Gastroesophageal sphincter (tissue), 4 donors: ENCODE data around the gene LAMA2. TPM values are rescaled to one million over a fixed set of nuclear protein-coding genes. Genes with fewer than 3 reads are reported as not detected.

Source experiments
- ATAC-seq: fragments of 150-250 bp; one replicate; pipeline ENCODE4 v1.9.1; 2016; ENCODE audit warnings: mild to moderate bottlenecking, moderate library complexity
- H3K27ac ChIP-seq, 4 donors: fragments of 200-600 bp; sonication (generic) in 3 of 4; 1 replicate in 3 of 4; 2 replicates in 1 of 4; pipeline ENCODE4 v1.5.1; 2016 to 2019
- H3K27me3 ChIP-seq: fragments of 200-600 bp; sonication (generic); one replicate; pipeline ENCODE4 v1.5.1; 2019
- H3K36me3 ChIP-seq, 2 donors: fragments of 200-600 bp; sonication (generic); one replicate each; pipeline ENCODE4 v1.5.1; 2019; ENCODE audit warnings: control low read depth in 1 of 2
- H3K4me1 ChIP-seq, 3 donors: fragments of 200-600 bp; sonication (generic); 1 replicate in 2 of 3; 2 replicates in 1 of 3; pipeline ENCODE4 v1.5.1; 2016 to 2019; ENCODE audit warnings: control low read depth in 2 of 3
- H3K4me3 ChIP-seq, 2 donors: fragments of 200-600 bp; sonication (generic); one replicate each; pipeline ENCODE4 v1.5.1; 2019; ENCODE audit warnings: mild to moderate bottlenecking in 1 of 2, moderate library complexity in 1 of 2
- H3K9me3 ChIP-seq, 3 donors: fragments of 200-600 bp; sonication (generic); one replicate each; pipeline ENCODE4 v1.5.1; 2017 to 2019; ENCODE audit warnings: control low read depth in 2 of 3
- EP300 ChIP-seq: sonication (generic); formaldehyde crosslinking; IDR thresholded peaks from one replicate; pipeline ENCODE4 v1.6.1; 2017; ENCODE audit warnings: antibody characterized with exemption, mild to moderate bottlenecking
- POLR2A ChIP-seq, 2 donors: fragments of 450-650 bp; IDR thresholded peaks; one replicate each; pipeline ENCODE4 v1.6.1; 2017; ENCODE audit warnings: antibody characterized with exemption in 2 of 2, mild to moderate bottlenecking in 2 of 2, moderate library complexity in 1 of 2
- POLR2AphosphoS5 ChIP-seq: sonication (generic); formaldehyde crosslinking; IDR thresholded peaks from one replicate; pipeline ENCODE4 v1.6.1; 2017; ENCODE audit warnings: antibody characterized with exemption
- WGBS, 2 donors: methylation state at CpG; one replicate each; pipeline ENCODE4 v1.1.5; 2018; ENCODE audit warnings: low coverage in 1 of 2; 5-methylcytosine and 5-hydroxymethylcytosine counted together
- total RNA-seq, 4 donors: library from RNA; depleted of rRNA; stranded (reverse); fragments of >200 nt; gene quantifications; one replicate each; pipeline ENCODE4 v1.1.0, GENCODE V29; 2016
- TF ChIP-seq, protein P1 (sequence below), 4 experiments: fragments of 200-600 bp in 2 of 4; fragments of 450-650 bp in 2 of 4; sonication (generic) in 1 of 4; IDR thresholded peaks; one replicate each; pipeline ENCODE4 v1.5.1; 2017 to 2019; ENCODE audit warnings: antibody characterized with exemption in 4 of 4, mild to moderate bottlenecking in 2 of 4, moderate library complexity in 2 of 4

Gene LAMA2
- total RNA-seq, 4 donors from 2014 or later: 103 to 199 (median 153) TPM

DNA sequence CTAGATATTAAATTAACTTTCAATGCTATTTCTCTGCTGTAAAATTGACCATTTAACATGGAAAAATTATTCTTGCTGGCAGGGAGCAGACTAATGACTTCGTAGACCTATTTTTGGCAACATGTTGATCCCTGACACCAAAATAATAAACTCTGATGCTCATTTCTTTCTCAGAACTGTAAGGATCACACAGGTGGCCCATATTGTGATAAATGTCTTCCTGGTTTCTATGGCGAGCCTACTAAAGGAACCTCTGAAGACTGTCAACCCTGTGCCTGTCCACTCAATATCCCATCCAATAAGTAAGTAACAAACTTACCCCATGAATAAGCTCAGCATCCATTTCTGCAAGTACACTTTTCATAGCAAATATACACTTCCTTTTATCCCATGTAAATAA is 387.5 kb downstream of the LAMA2 start:
- no peak for ATAC-seq
- TF ChIP-seq EP300 (no peak), POLR2A (IDR thresholded peaks at IDR 0.05) (no peak), POLR2AphosphoS5 (no peak)
- TF ChIP-seq, protein P1, sequence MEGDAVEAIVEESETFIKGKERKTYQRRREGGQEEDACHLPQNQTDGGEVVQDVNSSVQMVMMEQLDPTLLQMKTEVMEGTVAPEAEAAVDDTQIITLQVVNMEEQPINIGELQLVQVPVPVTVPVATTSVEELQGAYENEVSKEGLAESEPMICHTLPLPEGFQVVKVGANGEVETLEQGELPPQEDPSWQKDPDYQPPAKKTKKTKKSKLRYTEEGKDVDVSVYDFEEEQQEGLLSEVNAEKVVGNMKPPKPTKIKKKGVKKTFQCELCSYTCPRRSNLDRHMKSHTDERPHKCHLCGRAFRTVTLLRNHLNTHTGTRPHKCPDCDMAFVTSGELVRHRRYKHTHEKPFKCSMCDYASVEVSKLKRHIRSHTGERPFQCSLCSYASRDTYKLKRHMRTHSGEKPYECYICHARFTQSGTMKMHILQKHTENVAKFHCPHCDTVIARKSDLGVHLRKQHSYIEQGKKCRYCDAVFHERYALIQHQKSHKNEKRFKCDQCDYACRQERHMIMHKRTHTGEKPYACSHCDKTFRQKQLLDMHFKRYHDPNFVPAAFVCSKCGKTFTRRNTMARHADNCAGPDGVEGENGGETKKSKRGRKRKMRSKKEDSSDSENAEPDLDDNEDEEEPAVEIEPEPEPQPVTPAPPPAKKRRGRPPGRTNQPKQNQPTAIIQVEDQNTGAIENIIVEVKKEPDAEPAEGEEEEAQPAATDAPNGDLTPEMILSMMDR (IDR thresholded peaks at IDR 0.05): no peak
- 67 to 71% methylated on average over 2 of the region's 2 CpGs for WGBS, 2 donors

DNA sequence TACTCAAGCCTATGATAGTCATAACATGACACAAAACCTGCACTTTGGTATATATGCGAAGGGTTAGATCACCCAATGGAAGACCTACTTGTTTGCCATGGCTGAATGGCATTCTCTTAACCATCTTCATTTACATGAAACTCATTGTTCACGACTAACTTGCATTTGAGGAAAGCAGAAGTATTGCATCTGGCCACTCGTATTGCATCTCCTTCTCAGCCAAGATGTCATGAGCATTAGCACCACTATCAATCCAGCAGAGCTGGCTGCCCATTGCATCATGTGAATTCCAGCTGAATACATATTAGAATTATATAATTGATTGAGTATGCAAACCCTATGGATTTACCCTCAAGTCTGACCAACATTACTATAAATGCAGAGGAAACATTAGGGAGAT is 390.2 kb downstream of the LAMA2 start:
- no peaks in the 10 kb centered on the region for H3K36me3 ChIP-seq
- no peak overlapping the region for H3K27ac ChIP-seq
- H3K9me3 ChIP-seq: no peaks in the 10 kb centered on the region
- H3K4me1 ChIP-seq: no peaks in the 10 kb centered on the region
- H3K27me3 ChIP-seq: no peaks in the 10 kb centered on the region
- ATAC-seq: no peak
- 76 to 92% methylated on average over 2 to 3 of the region's 3 CpGs for WGBS, 2 donors
- TF ChIP-seq POLR2AphosphoS5: no peak
- TF ChIP-seq, protein P1 (IDR thresholded peaks at IDR 0.05): no peak
- H3K4me3 ChIP-seq: no peak overlapping the region

More for the DNA sequence above, 387.5 kb downstream of the LAMA2 start:
- Histone ChIP-seq H3K36me3 (no peaks in the 10 kb centered on the region), H3K27me3 (no peaks in the 10 kb centered on the region), H3K27ac (no peak overlapping the region), H3K4me1 (no peaks in the 10 kb centered on the region), H3K4me3 (no peak overlapping the region), H3K9me3 (no peaks in the 10 kb centered on the region)

DNA sequence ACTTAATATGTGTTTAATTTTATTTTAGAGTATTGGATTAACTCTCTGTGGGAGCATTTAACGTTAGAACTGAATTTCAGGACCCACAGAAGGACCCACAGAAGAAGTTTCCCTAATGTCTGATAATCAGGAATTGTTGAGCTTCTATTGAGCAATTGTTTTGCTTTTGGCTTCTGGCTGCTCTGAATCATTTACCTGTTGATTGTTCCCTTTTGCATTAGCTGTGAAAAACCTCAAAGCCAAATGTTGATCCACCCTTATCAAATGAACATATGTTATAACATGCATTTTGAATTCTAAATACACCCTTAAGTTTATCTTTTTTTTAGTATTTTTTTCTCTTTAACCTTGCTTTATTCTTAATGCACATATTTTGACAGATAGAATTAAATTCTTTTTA is 393.5 kb downstream of the LAMA2 start:
- no peak for TF ChIP-seq EP300
- TF ChIP-seq POLR2AphosphoS5: no peak
- no peak for TF ChIP-seq POLR2A (IDR thresholded peaks at IDR 0.05)
- TF ChIP-seq, protein P1 (IDR thresholded peaks at IDR 0.05): no peak
- Histone ChIP-seq H3K36me3 (no peaks in the 10 kb centered on the region), H3K4me3 (no peak overlapping the region), H3K9me3 (no peaks in the 10 kb centered on the region), H3K27me3 (no peaks in the 10 kb centered on the region), H3K4me1 (peaks cover 0 to 14% (median 0%) of the 10 kb centered on the region in 3 donors), H3K27ac (no peak overlapping the region)
- 42 to 58% methylated on average over 1 of the region's 1 CpG for WGBS, 2 donors
- no peak for ATAC-seq

DNA sequence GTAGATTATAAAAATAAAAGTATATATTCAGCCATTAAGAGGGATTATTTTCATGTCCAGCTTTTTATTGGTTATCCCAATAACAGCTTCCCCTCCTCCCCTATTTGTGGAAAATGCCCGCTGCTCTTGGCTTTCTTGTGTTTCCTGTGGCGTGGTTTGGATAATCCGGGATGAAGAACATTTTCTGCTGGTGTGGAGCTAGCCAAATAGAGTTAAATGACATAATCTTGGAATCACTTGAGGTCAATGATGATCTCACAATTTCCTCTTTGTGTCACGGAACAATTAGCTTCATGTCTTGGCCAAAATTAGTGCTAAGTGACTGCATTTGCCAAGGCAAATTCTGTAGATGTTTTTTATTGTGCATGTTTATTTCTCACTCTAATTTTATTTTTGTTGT is 394.0 kb downstream of the LAMA2 start:
- Histone ChIP-seq H3K9me3 (no peaks in the 10 kb centered on the region), H3K4me1 (peaks cover 0 to 14% (median 0%) of the 10 kb centered on the region in 3 donors), H3K27ac (no peak overlapping the region), H3K27me3 (no peaks in the 10 kb centered on the region), H3K36me3 (no peaks in the 10 kb centered on the region), H3K4me3 (no peak overlapping the region)
- TF ChIP-seq EP300 (no peak), POLR2A (IDR thresholded peaks at IDR 0.05) (no peak), POLR2AphosphoS5 (no peak)
- TF ChIP-seq, protein P1 (IDR thresholded peaks at IDR 0.05): no peak
- WGBS, 2 donors: 56 to 89% methylated on average over 4 of the region's 4 CpGs
- ATAC-seq: no peak

DNA sequence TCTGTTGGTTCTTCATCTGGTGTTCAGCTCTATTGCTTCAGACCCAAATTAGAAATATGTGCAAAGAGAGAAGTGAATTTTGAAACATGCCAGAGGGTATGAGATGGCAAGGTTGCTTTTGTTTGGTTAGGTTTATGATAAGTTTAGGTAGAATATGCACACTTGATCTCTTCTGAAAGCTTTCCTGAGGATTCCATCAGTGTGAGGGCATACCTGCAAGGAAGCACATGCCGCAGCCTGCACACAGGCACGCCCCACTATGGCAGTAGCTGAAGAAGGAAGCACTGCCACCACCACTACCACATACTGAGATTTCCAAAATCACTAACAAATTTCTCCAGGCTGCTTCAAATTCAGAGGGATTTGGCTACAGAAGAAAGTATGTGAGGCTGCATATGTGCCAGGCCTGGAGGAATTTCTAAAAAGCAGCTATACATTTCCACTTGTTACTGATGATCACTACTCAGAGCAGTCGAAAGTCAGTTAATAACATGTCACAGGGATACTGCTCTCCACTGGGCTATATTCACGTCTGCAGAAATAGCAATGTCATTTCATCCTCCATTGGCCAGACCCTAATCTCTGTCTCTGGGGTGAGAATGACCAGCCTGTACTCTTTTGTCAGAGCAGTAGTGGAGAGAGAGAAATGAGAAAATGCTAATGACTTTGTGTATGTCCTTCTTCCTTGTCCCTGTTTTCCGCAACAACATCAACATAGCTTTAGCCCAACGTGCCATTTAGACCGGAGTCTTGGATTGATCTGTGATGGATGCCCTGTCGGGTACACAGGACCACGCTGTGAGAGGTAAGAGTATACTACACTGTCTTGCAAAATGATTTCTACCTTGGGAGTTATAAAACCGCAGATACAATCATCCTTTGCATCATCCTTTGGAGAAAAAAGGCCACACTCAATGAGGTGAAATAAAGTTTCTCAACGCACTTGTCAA is 396.7 kb downstream of the LAMA2 start:
- 68 to 82% methylated on average over 8 of the region's 11 CpGs for WGBS, 2 donors
- no peaks in the 10 kb centered on the region for H3K9me3 ChIP-seq
- H3K27ac ChIP-seq: no peak overlapping the region
- H3K27me3 ChIP-seq: no peaks in the 10 kb centered on the region
- TF ChIP-seq, protein P1 (IDR thresholded peaks at IDR 0.05): no peak
- no peak for TF ChIP-seq EP300
- no peak for TF ChIP-seq POLR2AphosphoS5
- TF ChIP-seq POLR2A (IDR thresholded peaks at IDR 0.05): no peak
- H3K4me1 ChIP-seq: peaks cover 0 to 14% (median 0%) of the 10 kb centered on the region in 3 donors
- ATAC-seq: no peak
- no peak overlapping the region for H3K4me3 ChIP-seq
- H3K36me3 ChIP-seq: no peaks in the 10 kb centered on the region
